ENCODE results near the gene ZNF99. TPM values are rescaled to one million over a fixed set of nuclear protein-coding genes. Genes with fewer than 3 reads are reported as not detected.
A peak's percentile ranks its signal among the peaks of the same experiment; 100 is the strongest.
"Not testable (repeated sequence)": the region's sequence is repeated elsewhere in the genome, so short reads cannot be mapped to it uniquely, and the experiment has no call there.

ZNF99 gene
- total RNA-seq, 6 donors from 2014 or later = 0.03 to 0.30 TPM; not detected in 4

DNA sequence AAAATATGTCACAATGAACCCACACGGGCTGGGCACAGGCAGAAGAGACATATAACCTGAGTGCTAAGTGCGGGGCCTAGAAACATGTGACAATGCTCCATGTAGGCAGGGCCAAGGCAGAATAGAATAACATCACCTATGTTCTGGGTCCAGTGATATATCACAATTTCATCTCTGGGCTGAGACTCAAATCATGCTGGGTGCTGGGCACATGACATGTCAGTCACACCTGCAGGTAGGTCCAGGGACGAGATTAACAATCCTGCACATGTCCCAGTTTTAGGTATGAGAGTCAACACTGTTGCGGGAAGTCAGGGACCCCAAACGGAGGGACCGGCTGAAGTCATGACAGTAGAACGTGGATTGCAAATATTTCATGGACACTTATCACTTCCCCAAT lies 50.3 kb downstream of the ZNF99 start:
- H3K4me3 ChIP-seq = no peak overlapping the region
- TF ChIP-seq POLR2AphosphoS5 (IDR thresholded peaks at IDR 0.05) (no peak), POLR2A (IDR thresholded peaks at IDR 0.05) (no peak), EP300 (IDR thresholded peaks at IDR 0.05) (no peak)
- TF ChIP-seq, protein P1, sequence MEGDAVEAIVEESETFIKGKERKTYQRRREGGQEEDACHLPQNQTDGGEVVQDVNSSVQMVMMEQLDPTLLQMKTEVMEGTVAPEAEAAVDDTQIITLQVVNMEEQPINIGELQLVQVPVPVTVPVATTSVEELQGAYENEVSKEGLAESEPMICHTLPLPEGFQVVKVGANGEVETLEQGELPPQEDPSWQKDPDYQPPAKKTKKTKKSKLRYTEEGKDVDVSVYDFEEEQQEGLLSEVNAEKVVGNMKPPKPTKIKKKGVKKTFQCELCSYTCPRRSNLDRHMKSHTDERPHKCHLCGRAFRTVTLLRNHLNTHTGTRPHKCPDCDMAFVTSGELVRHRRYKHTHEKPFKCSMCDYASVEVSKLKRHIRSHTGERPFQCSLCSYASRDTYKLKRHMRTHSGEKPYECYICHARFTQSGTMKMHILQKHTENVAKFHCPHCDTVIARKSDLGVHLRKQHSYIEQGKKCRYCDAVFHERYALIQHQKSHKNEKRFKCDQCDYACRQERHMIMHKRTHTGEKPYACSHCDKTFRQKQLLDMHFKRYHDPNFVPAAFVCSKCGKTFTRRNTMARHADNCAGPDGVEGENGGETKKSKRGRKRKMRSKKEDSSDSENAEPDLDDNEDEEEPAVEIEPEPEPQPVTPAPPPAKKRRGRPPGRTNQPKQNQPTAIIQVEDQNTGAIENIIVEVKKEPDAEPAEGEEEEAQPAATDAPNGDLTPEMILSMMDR (IDR thresholded peaks at IDR 0.05) = no peak
- no peaks in the 10 kb centered on the region for H3K4me1 ChIP-seq
- 81 to 82% methylated on average over 7 of the region's 7 CpGs for WGBS, 2 donors
- H3K36me3 ChIP-seq = no peaks in the 10 kb centered on the region
- ATAC-seq (ENCODE audit: low FRiP score in 2 of 2) (no peak), DNase-seq (no peak)
- peaks cover 0 to 34% (median 3%) of the 10 kb centered on the region in 4 donors for H3K9me3 ChIP-seq
- no peaks in the 10 kb centered on the region for H3K27me3 ChIP-seq
- H3K27ac ChIP-seq = no peak overlapping the region

DNA sequence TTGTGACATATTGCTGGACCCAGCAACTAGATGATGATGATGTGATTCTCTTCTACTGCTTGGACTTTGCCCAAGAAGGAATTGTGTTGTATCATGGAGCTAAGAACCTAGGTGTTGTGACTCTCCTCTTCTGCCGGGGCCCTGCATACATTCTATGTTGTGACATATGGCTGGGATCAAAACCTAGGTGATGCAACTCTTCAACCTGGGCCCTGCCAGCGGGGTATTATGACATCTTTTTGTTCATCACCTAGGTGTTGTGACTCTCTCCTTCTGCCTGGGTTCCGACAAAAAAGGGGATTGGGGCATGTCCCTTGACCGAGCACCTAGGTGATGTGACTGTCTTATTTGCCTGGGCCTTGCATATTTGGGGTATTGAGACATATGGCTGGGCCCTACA lies 55.7 kb downstream of the ZNF99 start:
- not testable (repeated sequence) for DNase-seq; H3K4me1 ChIP-seq; H3K4me3 ChIP-seq; H3K27me3 ChIP-seq; ATAC-seq (ENCODE audit: low FRiP score in 2 of 2); H3K27ac ChIP-seq; H3K36me3 ChIP-seq
- H3K9me3 ChIP-seq = peaks cover 0 to 13% (median under 1%) of the 10 kb centered on the region in 4 donors
- WGBS, 2 donors = 84 to 88% methylated on average over 4 of the region's 4 CpGs

DNA sequence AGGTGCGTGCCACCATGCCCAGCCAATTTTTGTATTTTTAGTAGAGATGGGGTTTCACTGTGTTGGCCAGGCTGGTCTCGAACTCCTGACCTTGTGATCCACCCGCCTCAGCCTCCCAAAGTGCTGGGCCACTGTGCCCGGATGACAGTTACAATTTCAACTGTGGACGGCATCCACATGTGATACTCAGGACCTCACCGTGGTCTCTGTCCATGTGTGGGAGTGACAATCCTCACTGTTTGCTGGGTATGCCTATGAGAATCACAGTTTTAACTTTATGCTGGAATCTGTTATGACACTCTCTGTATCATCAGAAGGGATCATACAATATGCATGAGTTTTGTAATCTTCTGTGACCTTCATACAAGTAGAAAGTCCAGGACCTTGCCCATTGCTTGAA lies 62.4 kb downstream of the ZNF99 start:
- not testable (repeated sequence) for DNase-seq; H3K27ac ChIP-seq; H3K4me3 ChIP-seq; H3K27me3 ChIP-seq; H3K36me3 ChIP-seq; H3K9me3 ChIP-seq; H3K4me1 ChIP-seq; ATAC-seq (ENCODE audit: low FRiP score in 2 of 2)
- 92 to 93% methylated on average over 6 of the region's 6 CpGs for WGBS, 2 donors

DNA sequence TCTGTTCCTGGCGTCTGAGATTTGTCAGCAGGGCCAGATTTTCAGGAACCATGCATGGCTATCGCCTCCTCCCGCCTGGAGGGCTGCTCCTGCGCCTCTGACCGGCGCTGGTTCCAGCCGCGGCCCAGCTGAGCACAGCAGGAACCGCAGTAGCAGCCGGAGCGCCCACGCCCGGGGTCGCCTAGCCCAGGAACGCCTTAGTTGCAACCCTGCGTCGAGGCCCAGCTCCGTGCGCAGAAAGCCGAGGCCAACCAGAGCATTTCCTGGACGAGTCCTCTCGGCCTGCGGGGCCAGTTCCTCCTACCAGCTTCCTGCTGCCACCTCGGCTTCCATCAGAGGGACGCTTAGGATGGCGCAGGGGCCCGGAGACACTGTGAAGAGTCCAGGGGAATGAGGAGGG lies 75.0 kb downstream of the ZNF99 start:
- Histone ChIP-seq H3K36me3 (no peaks in the 10 kb centered on the region), H3K4me1 (no peaks in the 10 kb centered on the region), H3K9me3 (peaks cover 0 to 38% (median 11%) of the 10 kb centered on the region in 4 donors), H3K27me3 (no peaks in the 10 kb centered on the region), H3K27ac (no peak overlapping the region), H3K4me3 (no peak overlapping the region)
- 24 to 48% methylated on average over 13 to 19 of the region's 27 CpGs for WGBS, 2 donors
- DNase-seq = peak in 1 of 2 donors; percentile 67
- TF ChIP-seq, protein P1 (IDR thresholded peaks at IDR 0.05) = no peak
- no peak for TF ChIP-seq POLR2AphosphoS5 (IDR thresholded peaks at IDR 0.05)
- no peak for TF ChIP-seq POLR2A (IDR thresholded peaks at IDR 0.05)
- TF ChIP-seq EP300 (IDR thresholded peaks at IDR 0.05) = no peak
- ATAC-seq (ENCODE audit: low FRiP score in 2 of 2) = no peak

DNA sequence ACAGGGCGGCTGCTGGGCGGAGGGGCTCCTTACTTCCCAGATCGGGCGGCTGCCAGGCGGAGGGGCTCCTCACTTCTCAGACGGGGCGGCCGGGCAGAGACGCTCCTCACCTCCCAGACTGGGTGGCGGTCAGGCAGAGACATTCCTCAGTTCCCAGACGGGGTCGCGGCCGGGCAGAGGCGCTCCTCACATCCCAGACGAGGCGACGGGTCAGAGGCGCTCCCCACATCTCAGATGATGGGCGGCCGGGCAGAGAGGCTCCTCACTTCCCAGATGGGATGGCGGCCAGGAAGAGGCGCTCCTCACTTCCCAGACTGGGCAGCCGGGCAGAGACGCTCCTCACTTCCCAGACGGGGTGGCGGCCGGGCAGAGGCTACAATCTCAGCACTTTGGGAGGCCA lies 80.9 kb downstream of the ZNF99 start:
- H3K27me3 ChIP-seq; H3K4me3 ChIP-seq; H3K4me1 ChIP-seq; H3K36me3 ChIP-seq; H3K27ac ChIP-seq; ATAC-seq (ENCODE audit: low FRiP score in 2 of 2): not testable (repeated sequence)
- peak in 1 of 2 donors; percentile 74 for DNase-seq
- WGBS, 2 donors = 96 to 98% methylated on average over 13 to 26 of the region's 28 CpGs
- peaks cover 0 to 57% (median 12%) of the 10 kb centered on the region in 4 donors for H3K9me3 ChIP-seq

DNA sequence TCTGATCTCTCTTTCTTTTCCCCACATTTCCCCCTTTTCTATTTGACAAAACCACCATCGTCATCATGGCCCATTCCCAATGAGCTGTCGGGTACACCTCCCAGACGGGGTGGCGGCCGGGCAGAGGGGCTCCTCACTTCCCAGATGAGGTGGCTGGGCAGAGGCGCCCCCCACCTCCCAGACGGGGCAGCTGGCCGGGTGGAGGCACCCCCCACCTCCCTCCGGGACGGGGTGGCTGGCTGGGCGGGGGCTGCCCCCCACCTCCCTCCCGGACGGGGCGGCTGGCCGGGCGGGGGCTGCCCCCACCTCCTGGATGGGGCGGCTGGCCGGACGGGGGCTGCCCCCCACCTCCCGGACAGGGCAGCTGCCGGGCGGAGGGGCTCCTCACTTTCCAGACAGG lies 81.3 kb downstream of the ZNF99 start:
- ATAC-seq (ENCODE audit: low FRiP score in 2 of 2); H3K4me1 ChIP-seq; H3K36me3 ChIP-seq; H3K27ac ChIP-seq; H3K4me3 ChIP-seq; H3K27me3 ChIP-seq: not testable (repeated sequence)
- DNase-seq = peak in 1 of 2 donors; percentile 56
- peaks cover 0 to 56% (median 13%) of the 10 kb centered on the region in 4 donors for H3K9me3 ChIP-seq
- WGBS, 2 donors = 95 to 98% methylated on average over 6 to 16 of the region's 22 CpGs

Small RNA genes within 50 kb of the gene (small RNA-seq; reads per million reads assigned to genes)
- 0 reads per million in 4 donors for gene AC008626.1
- 0 reads per million in 4 donors for gene AC008626.2

Other genes starting within 250 kb of the ZNF99 start
- 1 to 10 TPM in 1 of 6 donors, under 1 TPM in 3, not detected in 2; 0.15 to 2.1 (median 0.40) TPM for gene ZNF492, start 149.8 kb downstream of the ZNF99 start, total RNA-seq
- not detected for gene ZNF723, start 48.1 kb upstream of the ZNF99 start, total RNA-seq
- gene ZNF728, start 219.0 kb upstream of the ZNF99 start, total RNA-seq = under 1 TPM in 3 of 6 donors, not detected in 3; 0.23 to 0.79 (median 0.47) TPM